Suppressor macrophage treated with lipopolysaccharide for 4 hours (primary cell): ENCODE measurements around the gene RIN2.
"Not testable (repeated sequence)": the region's sequence is repeated elsewhere in the genome, so short reads cannot be mapped to it uniquely, and the experiment has no call there.

ENCODE experiments used
- DNase-seq: peaks from one replicate; pipeline ENCODE4 v3.0.0-alpha.2; 2020

Gene RIN2

DNA sequence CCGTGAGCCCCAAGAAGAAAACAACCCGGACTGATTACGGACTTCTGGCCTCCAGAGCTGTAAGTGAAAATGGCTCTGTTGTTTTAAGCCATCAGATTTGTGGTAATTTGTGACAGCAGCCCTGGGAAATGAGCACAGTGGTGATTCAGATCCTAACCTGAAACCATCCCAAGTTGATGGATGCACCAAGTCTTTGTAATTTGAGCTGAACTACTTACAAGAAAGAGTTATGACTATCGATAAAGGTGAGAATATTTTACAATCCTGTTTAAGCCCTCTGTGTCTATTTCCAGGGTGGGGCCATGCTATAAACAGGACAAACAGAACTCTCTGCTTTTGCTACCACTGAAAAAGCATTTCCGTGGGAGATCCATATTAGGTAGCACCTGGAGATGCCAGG is 19.1 kb upstream of the RIN2 start:
- no peak for DNase-seq

DNA sequence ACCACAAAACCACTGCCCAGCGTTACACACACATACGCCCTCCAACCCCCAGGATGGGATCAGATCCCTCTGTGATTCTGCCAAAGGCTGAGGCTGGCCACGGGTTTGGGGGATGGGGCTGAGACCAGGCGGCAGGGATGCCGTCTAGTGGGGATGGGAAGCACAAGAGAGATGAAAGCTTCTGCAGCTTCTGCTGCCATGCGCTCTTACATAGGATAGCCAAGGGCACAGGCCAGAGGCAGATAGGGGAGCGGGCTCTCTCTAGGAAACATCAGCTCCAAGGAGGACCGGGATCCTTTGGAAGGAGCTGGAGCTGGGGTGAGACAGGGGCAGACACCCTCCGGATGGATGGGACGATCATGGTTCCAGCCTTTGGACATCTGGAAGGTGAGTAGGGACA is 18.7 kb upstream of the RIN2 start:
- DNase-seq, result no peak

DNA sequence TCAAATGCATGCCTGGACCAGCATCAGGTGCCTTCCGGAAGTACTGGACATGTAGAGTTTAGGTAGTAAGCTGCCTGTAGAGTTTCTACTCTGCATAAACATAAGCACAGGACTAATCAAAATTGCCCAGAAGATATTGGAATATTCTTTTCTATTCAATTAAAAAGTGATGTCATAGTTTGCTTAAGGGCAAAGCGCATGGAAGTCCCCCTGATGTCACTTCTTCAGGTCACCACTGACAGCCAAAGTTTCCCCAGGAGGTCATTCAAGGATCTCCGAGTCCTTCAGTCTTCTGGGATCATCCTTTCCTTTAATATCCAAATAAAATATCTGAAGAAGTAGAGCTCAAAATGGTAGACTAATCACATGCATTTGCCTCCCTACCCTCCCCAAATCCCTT is 17.5 kb upstream of the RIN2 start:
- DNase-seq, result no peak

DNA sequence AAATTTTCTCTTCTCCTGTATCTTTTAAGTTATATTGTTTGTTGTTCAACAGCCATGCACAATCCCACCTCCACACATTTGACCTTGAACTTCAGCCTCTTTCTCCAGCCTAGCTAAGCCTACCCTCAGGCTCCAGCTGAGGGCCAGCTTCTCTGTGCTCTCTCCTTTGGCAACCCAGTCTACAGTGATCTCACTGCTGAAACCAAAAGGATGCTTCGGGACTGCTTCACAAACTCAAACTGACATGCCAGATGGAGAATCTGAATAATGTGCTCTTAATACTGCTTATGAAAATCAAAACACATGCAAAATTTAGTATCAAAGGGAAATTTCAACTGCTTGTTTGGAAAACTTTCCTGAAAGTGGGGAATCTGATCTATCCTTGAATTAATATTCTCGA is 16.1 kb upstream of the RIN2 start:
- no peak for DNase-seq

DNA sequence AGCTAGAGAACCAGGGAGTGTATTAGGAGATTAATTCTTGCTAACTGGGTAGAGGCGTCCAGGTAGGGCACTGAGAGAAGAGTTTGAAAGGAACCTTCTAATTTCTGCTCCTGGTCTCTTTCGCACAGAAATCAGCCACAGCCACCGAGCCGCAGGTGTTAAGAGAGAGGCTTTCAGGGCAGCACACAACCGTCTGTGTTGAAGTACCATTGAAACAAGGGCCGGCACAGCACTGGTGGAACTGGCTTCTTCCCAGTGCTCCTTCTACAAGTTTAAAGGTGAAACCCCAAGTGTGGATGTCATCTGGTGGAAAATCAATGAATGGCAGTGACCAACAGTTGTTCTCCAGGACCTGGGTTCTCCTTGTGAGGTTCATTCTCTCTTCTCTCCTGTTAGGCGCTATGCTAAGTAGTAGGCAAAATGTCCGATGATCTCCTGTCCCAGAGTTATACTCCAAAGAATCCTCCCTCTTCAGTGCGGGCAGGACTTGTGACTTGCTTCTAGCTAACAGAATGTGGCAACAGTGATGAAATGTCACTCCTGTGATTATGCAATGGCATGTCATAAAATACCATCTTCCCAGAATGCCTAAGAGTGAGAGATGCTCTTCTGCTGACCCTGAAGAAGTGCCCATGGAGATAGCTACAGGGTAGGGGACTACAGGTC is 15.0 kb upstream of the RIN2 start:
- peak; percentile 86 for DNase-seq

DNA sequence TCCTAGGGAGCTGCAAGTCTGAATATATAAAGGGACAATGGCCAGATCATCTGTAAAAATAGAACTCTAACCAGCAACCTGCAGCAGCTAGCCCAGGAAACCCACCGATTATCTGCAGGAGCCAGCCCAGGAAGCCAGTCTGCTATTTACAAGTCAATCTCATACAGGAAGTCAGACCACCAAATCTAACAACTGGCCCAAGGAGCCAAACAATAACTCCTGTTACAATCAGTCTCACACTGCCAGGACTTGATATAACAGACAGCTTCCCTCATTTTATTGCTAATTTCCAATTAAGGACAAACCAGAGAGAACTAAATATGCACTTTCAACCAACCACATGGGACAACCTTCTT is 14.4 kb upstream of the RIN2 start:
- DNase-seq, result no peak

DNA sequence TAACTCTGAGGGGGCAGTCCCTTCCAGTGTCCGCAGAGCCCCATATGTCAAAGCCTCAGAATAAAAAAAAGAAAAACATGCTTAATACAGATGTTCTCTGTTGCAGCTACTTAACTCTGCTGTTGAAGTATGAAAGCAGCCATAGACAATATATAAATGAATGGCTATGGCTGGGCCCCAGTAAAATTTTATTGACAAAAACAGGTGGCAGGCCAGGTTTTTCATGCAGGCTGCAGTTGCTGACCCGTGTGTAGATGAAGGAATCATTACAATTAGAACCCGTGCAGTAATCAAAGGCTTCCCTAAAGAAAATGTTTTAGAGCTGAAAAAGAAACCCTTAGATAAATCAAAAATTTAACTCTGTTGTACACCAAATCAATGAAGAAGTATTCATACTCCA is 13.0 kb upstream of the RIN2 start:
- DNase-seq, result no peak

DNA sequence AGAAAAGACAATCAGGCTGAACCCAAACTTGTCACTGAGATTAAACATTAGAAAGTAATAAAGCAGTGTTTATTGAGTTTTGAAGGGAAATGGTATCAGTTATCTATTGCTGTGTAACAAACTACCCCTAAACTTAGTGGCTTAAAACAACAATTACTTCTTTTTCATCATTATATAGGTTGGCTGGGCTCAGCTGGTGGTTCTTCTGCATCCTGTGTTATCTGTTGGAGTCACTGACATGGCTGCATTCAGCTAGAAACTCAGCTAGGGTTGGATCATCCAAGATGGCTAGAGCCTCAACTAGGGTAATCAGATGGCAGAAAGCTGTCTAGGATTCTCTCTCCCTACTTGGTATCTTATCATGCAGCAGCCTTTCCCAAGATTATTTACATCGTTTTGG is 12.5 kb upstream of the RIN2 start:
- no peak for DNase-seq

DNA sequence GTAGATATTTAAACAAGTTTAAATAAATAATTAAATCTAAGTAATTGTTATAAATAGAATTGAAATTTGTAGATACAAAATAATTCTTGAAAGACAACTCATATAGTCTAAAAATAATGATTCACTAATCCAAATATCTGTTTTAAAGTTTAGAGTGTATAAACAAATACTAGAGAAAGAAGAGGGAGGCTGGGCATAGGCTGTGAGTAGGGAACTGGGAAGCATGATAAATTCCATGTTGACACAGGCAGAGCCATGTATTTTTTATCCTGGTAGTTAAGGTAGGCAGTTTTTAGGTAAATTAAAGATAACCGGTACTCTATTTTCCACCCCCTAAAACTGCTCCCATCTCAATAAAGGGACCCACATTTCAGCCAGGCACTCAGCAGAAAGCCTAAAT is 11.7 kb upstream of the RIN2 start:
- no peak for DNase-seq

DNA sequence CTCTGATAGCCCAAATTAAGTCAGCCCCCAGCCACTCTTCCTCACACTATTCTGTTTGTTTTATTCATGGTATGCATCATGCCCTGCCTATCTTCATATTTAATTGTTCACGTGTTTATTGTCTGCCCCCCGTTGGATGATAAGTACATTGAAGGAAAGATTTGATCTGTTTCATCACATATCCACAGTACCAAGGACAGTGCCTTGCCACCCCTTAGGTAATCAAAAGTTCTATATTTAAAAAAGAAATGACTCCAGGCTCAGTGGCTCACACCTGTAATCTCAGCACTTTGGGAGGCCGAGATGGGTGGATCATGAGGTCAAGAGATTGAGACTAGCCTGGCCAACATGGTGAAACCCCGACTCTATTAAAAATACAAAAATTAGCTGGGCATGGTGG is 10.2 kb upstream of the RIN2 start:
- DNase-seq, result no peak

DNA sequence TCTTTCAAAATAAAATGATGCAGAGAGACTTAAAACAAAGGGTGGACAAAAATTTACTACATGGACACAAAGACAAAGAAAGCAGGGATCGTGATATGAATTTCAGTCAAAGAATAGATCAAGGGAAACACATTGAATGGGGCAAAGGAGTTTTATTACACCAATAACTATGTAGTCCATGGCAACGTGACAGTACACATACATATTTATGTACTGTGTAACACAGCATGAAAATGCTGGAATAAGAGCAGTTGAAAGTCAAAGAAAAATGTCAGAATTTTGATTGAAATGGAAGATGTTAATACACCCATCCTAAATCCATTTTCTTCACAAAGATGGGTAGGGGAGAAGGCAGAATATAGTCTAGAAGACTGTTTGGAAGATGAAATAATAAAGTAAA is 9.4 kb upstream of the RIN2 start:
- no peak for DNase-seq

DNA sequence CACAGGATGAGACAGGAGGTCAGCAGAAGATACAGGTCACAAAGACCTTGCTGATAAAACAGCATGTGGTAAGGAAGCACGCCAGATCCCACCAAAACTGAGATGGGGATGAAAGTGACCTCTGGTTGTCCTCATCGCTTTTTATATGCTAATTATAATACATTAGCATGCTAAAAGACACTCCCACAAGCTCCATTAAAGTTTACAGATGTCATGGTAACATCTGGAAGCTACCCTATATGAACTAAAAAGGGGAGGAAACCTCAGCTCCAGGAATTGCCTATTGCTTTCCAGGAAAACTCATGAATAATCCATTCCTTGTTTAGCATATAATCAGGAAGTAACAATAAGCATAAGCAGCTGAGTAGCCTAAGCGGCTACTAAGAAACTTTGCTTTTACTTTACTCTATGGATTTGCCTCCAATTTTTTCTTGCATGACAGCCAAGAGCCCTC is 8.4 kb upstream of the RIN2 start:
- no peak for DNase-seq

DNA sequence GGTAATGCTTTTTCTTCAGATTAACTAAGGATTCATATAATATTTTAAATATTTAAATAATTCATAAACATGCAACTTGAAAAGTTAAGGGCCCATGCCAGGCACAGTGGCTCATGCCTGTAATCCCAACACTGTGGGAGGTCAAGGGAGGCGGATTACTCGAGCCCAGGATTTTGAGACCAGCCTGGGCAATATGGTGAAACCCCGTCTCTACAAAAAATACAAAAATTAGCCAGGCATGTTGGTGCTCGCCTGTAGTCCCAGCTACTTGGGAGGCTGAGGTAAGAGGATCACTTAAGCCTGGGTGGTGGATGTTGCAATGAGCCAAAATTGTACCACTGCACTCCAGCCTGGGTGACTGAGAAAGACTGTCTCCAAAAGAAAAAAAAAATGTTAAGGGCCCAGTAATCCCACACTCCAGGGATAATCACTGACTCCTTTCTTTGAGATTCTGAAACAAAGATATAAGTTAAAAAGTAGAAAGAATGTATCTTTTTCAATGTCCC is 7.9 kb upstream of the RIN2 start:
- no peak for DNase-seq

DNA sequence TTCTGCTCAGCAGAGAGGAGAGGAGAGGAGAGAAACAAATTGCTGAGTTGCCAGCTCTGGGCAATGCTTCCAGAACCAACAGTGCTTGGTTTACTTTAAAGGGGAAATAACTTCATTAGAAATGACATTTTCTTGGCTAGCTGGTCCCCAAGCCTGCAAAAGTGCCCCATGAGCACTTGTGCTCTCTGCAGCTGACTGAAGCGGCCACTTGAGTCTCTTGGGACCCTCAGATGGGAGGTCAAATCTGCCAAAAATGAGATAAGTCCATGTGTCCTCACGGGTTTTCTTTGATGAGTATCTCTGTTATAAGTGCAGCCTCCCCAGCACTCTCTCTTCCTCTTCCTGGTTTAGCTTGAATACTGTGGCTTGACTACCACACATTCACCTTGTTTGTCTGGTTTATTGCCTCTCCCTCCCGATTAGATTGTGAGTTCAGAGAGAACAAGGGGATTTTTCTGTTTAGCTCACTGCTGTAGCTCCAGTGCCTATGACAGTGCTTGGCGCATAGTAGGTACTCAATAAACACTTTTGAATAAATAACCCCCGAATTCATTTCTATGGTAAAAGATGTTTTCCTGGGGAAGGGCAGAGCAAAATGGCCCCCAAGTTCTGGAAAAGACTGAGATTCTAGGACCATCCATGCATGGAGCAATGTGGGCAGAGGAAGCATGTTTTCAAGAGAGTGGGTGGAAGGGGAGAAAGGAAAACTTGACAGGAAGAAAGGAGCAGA is 7.0 kb upstream of the RIN2 start:
- DNase-seq, result peak; percentile 36

DNA sequence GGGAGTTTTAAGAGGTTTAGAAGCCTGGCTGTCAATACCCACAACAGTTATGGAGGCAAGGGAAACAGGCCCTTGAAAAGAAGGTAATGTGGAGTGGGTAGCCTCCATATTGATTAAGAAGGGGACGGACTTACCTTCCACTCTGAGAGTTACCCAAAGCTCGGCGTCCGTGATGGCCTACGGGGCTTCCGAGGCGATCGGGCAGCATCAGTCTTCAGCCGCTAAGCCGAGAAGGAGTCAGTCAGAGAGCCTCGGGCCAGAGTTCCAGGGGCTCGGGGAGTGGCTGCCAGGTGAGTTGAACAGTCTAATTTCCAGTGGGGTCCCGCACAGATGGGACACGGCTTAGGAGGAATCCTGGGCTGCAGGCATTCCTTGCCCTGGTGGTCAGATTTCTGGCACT is 3.9 kb upstream of the RIN2 start:
- not testable (repeated sequence) for DNase-seq

DNA sequence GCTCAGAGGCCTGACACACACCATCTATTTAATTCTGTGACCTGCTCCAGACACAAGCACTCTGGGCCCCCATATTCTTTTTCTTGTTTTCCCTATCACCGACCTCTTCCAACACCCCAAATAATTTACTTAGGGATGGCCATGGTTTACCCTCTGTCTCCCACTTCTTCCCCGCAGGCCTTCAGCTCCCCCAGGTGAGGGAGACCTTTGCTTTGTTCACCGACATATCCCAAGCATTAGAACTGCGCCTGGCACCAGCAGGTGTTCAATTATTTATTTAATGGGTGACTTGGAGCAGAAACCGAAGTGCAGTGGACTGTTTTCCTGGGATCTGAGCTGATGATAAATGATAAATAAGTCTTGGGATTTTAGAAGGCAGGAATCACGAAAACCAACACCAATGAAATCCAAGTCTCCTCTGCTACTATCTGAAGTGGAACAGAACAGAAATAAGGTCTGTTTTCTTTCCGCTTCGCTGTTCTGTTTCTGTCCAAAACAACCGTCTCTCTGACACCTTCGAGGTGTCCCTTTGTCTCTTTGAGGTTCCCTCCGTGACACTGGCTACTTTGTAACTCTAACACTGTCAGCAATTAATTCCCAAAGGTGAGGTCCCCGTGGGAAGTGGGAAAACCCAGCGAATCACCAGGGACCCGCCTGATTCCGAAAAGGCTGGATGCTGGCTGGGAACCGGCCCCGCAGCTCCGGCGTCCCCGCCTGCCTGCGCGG is 1.1 kb upstream of the RIN2 start:
- DNase-seq, result no peak

DNA sequence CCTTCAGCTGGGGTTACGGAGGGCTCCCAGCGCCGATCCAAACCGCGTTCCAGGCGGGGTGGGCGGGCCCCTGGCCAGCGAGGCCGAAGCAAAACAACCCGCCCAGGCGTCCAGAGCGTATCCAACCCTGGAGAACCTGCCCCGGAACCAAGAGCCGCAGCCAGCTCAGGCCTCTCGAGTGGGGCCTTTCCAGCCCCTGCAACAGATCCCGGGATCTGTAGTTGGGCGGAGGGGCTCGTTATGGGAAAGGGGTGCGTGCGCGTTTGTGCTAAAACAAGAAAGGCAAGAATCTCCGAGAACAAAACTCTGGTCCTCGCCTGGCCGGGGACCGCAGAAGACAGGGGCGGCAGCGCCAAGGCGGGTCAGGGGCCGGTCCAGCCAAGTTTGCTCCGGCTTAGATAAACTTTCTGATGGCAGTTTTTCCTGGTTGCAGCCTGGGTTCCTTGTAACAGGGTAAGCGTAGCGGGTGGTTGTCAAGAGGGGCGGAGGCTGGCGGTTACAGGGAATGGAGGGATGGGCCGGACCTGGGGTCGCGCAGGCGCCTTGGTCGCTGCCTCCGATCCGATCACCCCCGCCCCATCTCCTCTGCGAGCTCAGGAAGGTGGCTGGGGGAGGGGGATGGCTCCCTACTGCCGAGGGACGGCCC is 448 bp upstream of the RIN2 start:
- peak; percentile 67 for DNase-seq

DNA sequence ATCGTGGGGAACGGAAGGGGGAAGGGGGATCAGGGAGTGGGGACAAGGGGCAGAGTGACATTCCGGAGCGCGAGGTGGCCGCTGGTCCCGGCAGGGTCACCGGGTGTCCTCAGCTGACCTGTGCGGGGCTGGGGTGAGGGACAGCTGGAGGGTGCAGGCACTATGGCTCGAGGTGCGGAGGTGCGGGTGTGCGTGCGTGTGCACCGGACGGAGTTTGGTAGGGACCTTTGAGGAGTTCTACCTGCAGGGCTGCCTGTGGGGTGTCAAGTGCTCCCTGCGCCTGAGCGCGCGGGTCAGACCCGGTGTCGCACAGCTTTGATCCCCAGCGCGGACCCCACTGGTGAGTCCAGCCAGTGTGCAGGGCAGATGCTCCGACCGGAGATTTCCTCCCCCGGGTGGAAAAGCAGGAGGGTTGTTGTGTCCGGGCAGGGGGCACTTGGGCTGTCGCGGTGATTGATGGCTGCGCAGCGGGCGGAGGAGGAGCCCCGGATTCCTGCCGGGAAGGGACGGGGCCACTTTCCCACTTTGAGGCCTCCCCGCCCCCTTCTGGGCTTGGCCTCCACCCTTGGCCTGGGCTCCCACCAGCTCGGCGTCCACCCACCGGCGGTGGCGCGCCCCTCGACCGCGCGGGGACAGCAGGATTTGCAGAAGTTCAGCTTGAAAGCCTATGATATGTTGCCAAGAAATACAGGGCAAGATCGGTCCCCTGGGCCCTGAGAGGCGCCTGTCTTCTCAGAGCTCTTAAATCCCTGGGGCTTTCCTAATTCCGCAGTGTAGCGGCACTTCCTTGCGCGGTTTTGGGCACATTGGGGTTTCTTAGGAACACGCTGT is 658 bp downstream of the RIN2 start:
- peak; percentile 74 for DNase-seq

DNA sequence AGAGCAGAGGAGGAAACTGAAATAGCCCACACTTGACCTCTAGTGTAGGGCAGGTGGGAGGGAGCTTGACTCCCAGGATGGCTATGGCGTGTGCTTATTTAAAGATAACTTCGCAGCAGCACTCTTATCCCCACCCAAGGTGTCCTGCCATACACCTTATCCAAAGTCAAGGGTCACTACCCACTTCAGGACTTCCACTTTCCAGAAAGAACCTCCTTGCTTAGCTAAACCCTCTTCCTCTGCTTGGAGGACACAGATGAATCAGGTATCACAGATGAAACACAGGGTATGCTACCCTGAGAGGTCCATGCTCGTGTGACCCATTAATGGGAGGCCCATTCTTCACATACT is 2.3 kb downstream of the RIN2 start:
- no peak for DNase-seq

DNA sequence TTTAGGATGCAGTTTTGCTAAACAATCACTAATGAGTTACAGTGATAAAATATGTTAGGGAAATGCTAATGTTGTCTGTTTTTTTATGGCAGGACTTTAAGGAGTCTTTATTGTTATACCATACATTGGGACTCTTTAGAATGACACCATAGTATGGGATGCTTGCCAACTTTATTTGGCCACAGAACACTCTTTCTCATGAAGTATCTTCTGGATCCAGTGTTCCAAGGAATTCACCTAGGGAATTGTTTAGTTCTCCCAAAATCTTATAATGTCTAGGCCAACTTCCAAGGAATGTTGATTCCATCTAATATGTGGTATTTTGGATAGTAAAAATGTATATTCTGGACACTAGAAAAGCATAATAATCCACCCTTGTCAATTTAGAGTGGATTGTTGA is 3.3 kb downstream of the RIN2 start:
- no peak for DNase-seq

DNA sequence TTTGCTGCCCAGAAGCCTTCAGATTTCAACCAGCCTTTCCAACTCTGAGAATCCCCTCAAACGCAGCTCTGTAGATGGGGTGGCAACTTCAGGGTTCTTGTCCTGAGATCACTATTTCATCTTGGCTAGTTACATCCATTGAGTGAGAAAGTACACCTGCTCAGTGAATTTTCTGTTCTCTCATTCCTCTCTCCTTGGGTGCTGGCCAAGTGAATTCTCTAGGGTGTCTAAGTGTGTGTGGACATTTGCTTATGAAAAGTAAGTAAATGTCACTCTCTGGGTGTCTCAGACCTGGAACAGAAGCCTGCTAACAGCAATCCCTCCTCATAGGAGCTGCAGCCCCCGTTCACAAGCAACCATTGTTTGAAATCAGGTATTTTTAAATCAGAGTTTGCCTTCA is 3.8 kb downstream of the RIN2 start:
- DNase-seq, result no peak

DNA sequence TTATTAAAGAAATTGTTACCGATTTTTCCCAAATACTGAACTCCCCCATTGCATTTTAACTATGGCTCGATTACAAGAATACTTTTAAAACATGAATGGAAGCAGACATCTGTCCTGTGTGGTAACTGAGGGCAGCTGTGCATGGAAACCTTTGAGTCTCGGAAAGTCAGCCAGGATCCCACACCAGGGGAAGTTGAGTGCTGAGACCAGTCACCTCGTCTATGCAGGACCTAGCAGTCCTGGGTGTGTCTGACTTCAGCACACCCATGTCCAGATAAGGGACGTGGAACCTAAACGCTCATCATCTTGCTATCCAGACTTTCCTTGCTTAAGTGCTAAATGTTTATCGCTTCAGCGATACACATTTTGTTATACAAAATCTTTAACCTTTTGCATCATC is 6.1 kb downstream of the RIN2 start:
- no peak for DNase-seq

DNA sequence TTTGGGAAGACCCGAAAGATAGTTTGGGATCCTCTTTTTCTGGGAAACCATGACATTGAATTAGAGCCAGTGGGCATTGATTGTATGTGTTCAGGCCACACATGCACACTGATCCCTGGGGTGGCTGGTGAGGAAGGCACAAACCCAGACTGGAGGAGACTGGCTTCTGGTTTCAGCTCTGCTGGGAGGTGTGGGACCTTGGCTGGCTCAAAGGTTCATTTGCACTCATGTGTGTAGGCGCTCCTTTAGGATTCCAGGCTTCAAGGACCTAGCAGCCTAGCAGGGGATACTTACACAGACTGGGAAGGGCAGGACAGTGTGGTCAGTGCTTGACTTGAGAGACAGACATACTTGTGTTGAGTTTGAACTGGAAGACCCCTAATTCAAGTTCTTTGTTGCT is 7.2 kb downstream of the RIN2 start:
- DNase-seq, result no peak
